ENCODE measurements around the gene IPO11.
A peak's percentile ranks its signal among the peaks of the same experiment; 100 is the strongest.
"Not testable (repeated sequence)": the region's sequence is repeated elsewhere in the genome, so short reads cannot be mapped to it uniquely, and the experiment has no call there.

IPO11 gene

GRCh38 chr5:62620761-62621160 is 208.2 kb downstream of the IPO11 start:
- H2AK5ac ChIP-seq (ENCODE audit: low read depth, low read length): no peak overlapping the region
- H2AFZ ChIP-seq (ENCODE audit: low read length): no peak overlapping the region
- H3K4me3 ChIP-seq (ENCODE audit: low read length in 2 of 2): no peak overlapping the region
- H3K18ac ChIP-seq (ENCODE audit: low read length): no peak overlapping the region
- DNase-seq (ENCODE audit: low spot score): no peak
- no peak overlapping the region for H2BK12ac ChIP-seq (ENCODE audit: low read length)
- no peak overlapping the region for H2BK120ac ChIP-seq (ENCODE audit: low read depth, low read length)
- H3K23ac ChIP-seq (ENCODE audit: low read depth, low read length, poor library complexity): no peak overlapping the region
- no peak overlapping the region for H2BK15ac ChIP-seq (ENCODE audit: low read length)
- no peak overlapping the region for H4K91ac ChIP-seq (ENCODE audit: low read depth, low read length, poor library complexity)
- H3K9ac ChIP-seq (ENCODE audit: low read depth, low read length, poor library complexity): no peak overlapping the region
- peaks cover 0 to 2% of the 10 kb centered on the region in 2 donors for H3K4me1 ChIP-seq (ENCODE audit: control insufficient read depth in 2 of 2, insufficient read depth in 1 of 2, low read depth in 1 of 2, low read length in 2 of 2)
- no peak overlapping the region for H3K27ac ChIP-seq (replicated peaks; ENCODE audit: low read length)
- H4K8ac ChIP-seq (ENCODE audit: low read depth, low read length): no peak overlapping the region
- no peak overlapping the region for H3K4ac ChIP-seq (ENCODE audit: low read length)
- no peaks in the 10 kb centered on the region for H3K9me3 ChIP-seq (replicated peaks in 1 of 2; ENCODE audit: control insufficient read depth in 2 of 2, insufficient read depth in 1 of 2, low read depth in 1 of 2, low read length in 2 of 2)
- H3K27me3 ChIP-seq (ENCODE audit: control insufficient read depth in 3 of 3, insufficient read depth in 3 of 3, low read depth in 1 of 3, low read length in 3 of 3): no peaks in the 10 kb centered on the region
- no CpG with 5 or more reads among the region's 5 CpGs for WGBS, 2 donors (ENCODE audit: extremely low coverage in 2 of 2, insufficient read length in 2 of 2, insufficient replicate concordance in 1 of 2)
- H3K36me3 ChIP-seq (replicated peaks in 1 of 2; ENCODE audit: control insufficient read depth in 2 of 2, insufficient read depth in 2 of 2, low read length in 2 of 2): no peaks in the 10 kb centered on the region
- H2BK5ac ChIP-seq (ENCODE audit: low read length): no peak overlapping the region
- H3K79me1 ChIP-seq (ENCODE audit: low read depth, low read length): no peaks in the 10 kb centered on the region
- no peak overlapping the region for H3K4me2 ChIP-seq (ENCODE audit: insufficient read depth, low read length, poor library complexity, severe bottlenecking)
- no peak overlapping the region for H3K14ac ChIP-seq (ENCODE audit: low read length)

- Histone ChIP-seq H4K91ac (ENCODE audit: low read depth, low read length, poor library complexity) (no peak overlapping the region), H3K4ac (ENCODE audit: low read length) (no peak overlapping the region), H3K18ac (ENCODE audit: low read length) (no peak overlapping the region), H4K8ac (ENCODE audit: low read depth, low read length) (no peak overlapping the region), H2BK5ac (ENCODE audit: low read length) (no peak overlapping the region), H3K23ac (ENCODE audit: low read depth, low read length, poor library complexity) (no peak overlapping the region), H3K36me3 (replicated peaks in 1 of 2; ENCODE audit: control insufficient read depth in 2 of 2, insufficient read depth in 2 of 2, low read length in 2 of 2) (no peaks in the 10 kb centered on the region), H3K14ac (ENCODE audit: low read length) (no peak overlapping the region), H3K4me3 (ENCODE audit: low read length in 2 of 2) (no peak overlapping the region), H3K9ac (ENCODE audit: low read depth, low read length, poor library complexity) (no peak overlapping the region), H3K4me1 (ENCODE audit: control insufficient read depth in 2 of 2, insufficient read depth in 1 of 2, low read depth in 1 of 2, low read length in 2 of 2) (peaks cover 0 to 2% of the 10 kb centered on the region in 2 donors), H3K27ac (replicated peaks; ENCODE audit: low read length) (no peak overlapping the region), H3K9me3 (replicated peaks in 1 of 2; ENCODE audit: control insufficient read depth in 2 of 2, insufficient read depth in 1 of 2, low read depth in 1 of 2, low read length in 2 of 2) (no peaks in the 10 kb centered on the region), H2BK15ac (ENCODE audit: low read length) (no peak overlapping the region), H2AK5ac (ENCODE audit: low read depth, low read length) (no peak overlapping the region), H3K4me2 (ENCODE audit: insufficient read depth, low read length, poor library complexity, severe bottlenecking) (no peak overlapping the region), H2BK12ac (ENCODE audit: low read length) (no peak overlapping the region), H2AFZ (ENCODE audit: low read length) (no peak overlapping the region), H3K79me1 (ENCODE audit: low read depth, low read length) (no peaks in the 10 kb centered on the region), H2BK120ac (ENCODE audit: low read depth, low read length) (no peak overlapping the region), H3K27me3 (ENCODE audit: control insufficient read depth in 3 of 3, insufficient read depth in 3 of 3, low read depth in 1 of 3, low read length in 3 of 3) (no peaks in the 10 kb centered on the region)
- WGBS, 2 donors (ENCODE audit: extremely low coverage in 2 of 2, insufficient read length in 2 of 2, insufficient replicate concordance in 1 of 2): no CpG with 5 or more reads among the region's 6 CpGs
- peak; percentile 36 for DNase-seq (ENCODE audit: low spot score)
Measured at GRCh38 chr5:62621280-62621679, 208.7 kb downstream of the IPO11 start.

- H3K36me3 ChIP-seq (replicated peaks in 1 of 2; ENCODE audit: control insufficient read depth in 2 of 2, insufficient read depth in 2 of 2, low read length in 2 of 2): peaks cover 3 to 15% of the 10 kb centered on the region in 2 donors
- H3K4me1 ChIP-seq (ENCODE audit: control insufficient read depth in 2 of 2, insufficient read depth in 1 of 2, low read depth in 1 of 2, low read length in 2 of 2): peaks cover 0 to 6% of the 10 kb centered on the region in 2 donors
- H3K9ac ChIP-seq (ENCODE audit: low read depth, low read length, poor library complexity): no peak overlapping the region
- no peak overlapping the region for H3K14ac ChIP-seq (ENCODE audit: low read length)
- no peaks in the 10 kb centered on the region for H3K27me3 ChIP-seq (ENCODE audit: control insufficient read depth in 3 of 3, insufficient read depth in 3 of 3, low read depth in 1 of 3, low read length in 3 of 3)
- H3K4me2 ChIP-seq (ENCODE audit: insufficient read depth, low read length, poor library complexity, severe bottlenecking): no peak overlapping the region
- H3K4me3 ChIP-seq (ENCODE audit: low read length in 2 of 2): no peak overlapping the region
- H3K27ac ChIP-seq (replicated peaks; ENCODE audit: low read length): no peak overlapping the region
- H3K23ac ChIP-seq (ENCODE audit: low read depth, low read length, poor library complexity): no peak overlapping the region
- no peak overlapping the region for H3K4ac ChIP-seq (ENCODE audit: low read length)
- H4K91ac ChIP-seq (ENCODE audit: low read depth, low read length, poor library complexity): no peak overlapping the region
- no peak overlapping the region for H2BK15ac ChIP-seq (ENCODE audit: low read length)
- H3K79me1 ChIP-seq (ENCODE audit: low read depth, low read length): no peaks in the 10 kb centered on the region
- no peak overlapping the region for H4K8ac ChIP-seq (ENCODE audit: low read depth, low read length)
- WGBS, 2 donors (ENCODE audit: extremely low coverage in 2 of 2, insufficient read length in 2 of 2, insufficient replicate concordance in 1 of 2): no CpG with 5 or more reads among the region's 1 CpG
- no peak overlapping the region for H2BK12ac ChIP-seq (ENCODE audit: low read length)
- no peak overlapping the region for H2BK120ac ChIP-seq (ENCODE audit: low read depth, low read length)
- H3K18ac ChIP-seq (ENCODE audit: low read length): no peak overlapping the region
- H3K9me3 ChIP-seq (replicated peaks in 1 of 2; ENCODE audit: control insufficient read depth in 2 of 2, insufficient read depth in 1 of 2, low read depth in 1 of 2, low read length in 2 of 2): no peaks in the 10 kb centered on the region
- no peak overlapping the region for H2AK5ac ChIP-seq (ENCODE audit: low read depth, low read length)
- H2AFZ ChIP-seq (ENCODE audit: low read length): no peak overlapping the region
- H2BK5ac ChIP-seq (ENCODE audit: low read length): no peak overlapping the region
- DNase-seq (ENCODE audit: low spot score): no peak
Measured at GRCh38 chr5:62623271-62623670, 210.7 kb downstream of the IPO11 start.

- WGBS, 2 donors (ENCODE audit: extremely low coverage in 2 of 2, insufficient read length in 2 of 2, insufficient replicate concordance in 1 of 2): no CpG with 5 or more reads among the region's 7 CpGs
- not testable (repeated sequence) for H3K18ac ChIP-seq (ENCODE audit: low read length); H2BK5ac ChIP-seq (ENCODE audit: low read length); H2BK15ac ChIP-seq (ENCODE audit: low read length); H3K4me1 ChIP-seq (ENCODE audit: control insufficient read depth in 2 of 2, insufficient read depth in 1 of 2, low read depth in 1 of 2, low read length in 2 of 2); H3K4me2 ChIP-seq (ENCODE audit: insufficient read depth, low read length, poor library complexity, severe bottlenecking); H3K9ac ChIP-seq (ENCODE audit: low read depth, low read length, poor library complexity); H3K9me3 ChIP-seq (replicated peaks in 1 of 2; ENCODE audit: control insufficient read depth in 2 of 2, insufficient read depth in 1 of 2, low read depth in 1 of 2, low read length in 2 of 2); H3K79me1 ChIP-seq (ENCODE audit: low read depth, low read length); H2AFZ ChIP-seq (ENCODE audit: low read length); H3K23ac ChIP-seq (ENCODE audit: low read depth, low read length, poor library complexity); H3K27ac ChIP-seq (replicated peaks; ENCODE audit: low read length); DNase-seq (ENCODE audit: low spot score); H3K14ac ChIP-seq (ENCODE audit: low read length); H2BK12ac ChIP-seq (ENCODE audit: low read length); H4K8ac ChIP-seq (ENCODE audit: low read depth, low read length); H3K4ac ChIP-seq (ENCODE audit: low read length); H2AK5ac ChIP-seq (ENCODE audit: low read depth, low read length); H2BK120ac ChIP-seq (ENCODE audit: low read depth, low read length); H3K27me3 ChIP-seq (ENCODE audit: control insufficient read depth in 3 of 3, insufficient read depth in 3 of 3, low read depth in 1 of 3, low read length in 3 of 3); H3K4me3 ChIP-seq (ENCODE audit: low read length in 2 of 2); H4K91ac ChIP-seq (ENCODE audit: low read depth, low read length, poor library complexity)
- peaks cover 3 to 26% of the 10 kb centered on the region in 2 donors for H3K36me3 ChIP-seq (replicated peaks in 1 of 2; ENCODE audit: control insufficient read depth in 2 of 2, insufficient read depth in 2 of 2, low read length in 2 of 2)
Measured at GRCh38 chr5:62624436-62624835, 211.9 kb downstream of the IPO11 start.
